ENCODE results near the gene MAPK13. TPM values are rescaled to one million over a fixed set of nuclear protein-coding genes. Genes with fewer than 3 reads are reported as not detected.

Gene MAPK13
- total RNA-seq, 2 donors from 2014 or later: 14.6 to 16.0 TPM

- DNase-seq: no peak
- 93 to 95% methylated on average over 4 of the region's 4 CpGs for WGBS, 2 experiments (ENCODE audit: insufficient coverage in 1 of 2, insufficient read length in 1 of 2)
Measured at GRCh38 chr6:36110863-36111262, 19.4 kb upstream of the MAPK13 start.

DNA sequence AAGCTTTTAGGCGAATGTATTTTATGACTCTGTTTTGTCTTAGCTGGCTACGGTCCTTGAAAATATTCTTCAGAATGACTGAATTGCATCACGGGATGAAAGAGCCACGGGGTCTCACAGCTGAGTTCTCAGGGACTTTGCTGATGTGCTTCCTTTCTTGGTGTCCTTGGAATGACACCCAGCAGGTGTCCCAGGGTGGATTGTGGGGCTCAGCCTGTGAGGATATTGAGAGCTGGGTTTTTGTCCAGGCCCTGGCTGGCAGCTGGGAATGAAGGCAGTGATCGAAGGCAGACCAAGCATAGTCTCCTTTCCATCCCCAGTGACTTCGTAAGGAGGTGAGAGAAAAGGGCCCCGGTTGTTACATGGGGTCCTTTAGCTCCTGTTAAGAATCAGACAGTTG, 18.8 kb upstream of the MAPK13 start:
- no peaks in the 10 kb centered on the region for H3K4me1 ChIP-seq (ENCODE audit: control insufficient read depth, insufficient read depth, low read length)
- Mint-ChIP-seq H3K4me3 (no peak overlapping the region), H3K36me3 (ENCODE audit: low read depth) (peaks cover 35% of the 10 kb centered on the region), H3K27me3 (ENCODE audit: insufficient read depth) (no peaks in the 10 kb centered on the region), H3K4me1 (peaks cover 5% of the 10 kb centered on the region), H3K27ac (no peak overlapping the region), H3K9me3 (no peaks in the 10 kb centered on the region)
- peaks cover 50% of the 10 kb centered on the region for H3K36me3 ChIP-seq (ENCODE audit: control insufficient read depth, insufficient read depth, low read length)
- no peaks in the 10 kb centered on the region for H3K27me3 ChIP-seq (ENCODE audit: control insufficient read depth, insufficient read depth, low read length, poor library complexity, severe bottlenecking)
- H3K4me3 ChIP-seq (ENCODE audit: low read length): no peak overlapping the region
- no peaks in the 10 kb centered on the region for H3K9me3 ChIP-seq (ENCODE audit: control insufficient read depth, low read length)
- TF ChIP-seq, protein P1, sequence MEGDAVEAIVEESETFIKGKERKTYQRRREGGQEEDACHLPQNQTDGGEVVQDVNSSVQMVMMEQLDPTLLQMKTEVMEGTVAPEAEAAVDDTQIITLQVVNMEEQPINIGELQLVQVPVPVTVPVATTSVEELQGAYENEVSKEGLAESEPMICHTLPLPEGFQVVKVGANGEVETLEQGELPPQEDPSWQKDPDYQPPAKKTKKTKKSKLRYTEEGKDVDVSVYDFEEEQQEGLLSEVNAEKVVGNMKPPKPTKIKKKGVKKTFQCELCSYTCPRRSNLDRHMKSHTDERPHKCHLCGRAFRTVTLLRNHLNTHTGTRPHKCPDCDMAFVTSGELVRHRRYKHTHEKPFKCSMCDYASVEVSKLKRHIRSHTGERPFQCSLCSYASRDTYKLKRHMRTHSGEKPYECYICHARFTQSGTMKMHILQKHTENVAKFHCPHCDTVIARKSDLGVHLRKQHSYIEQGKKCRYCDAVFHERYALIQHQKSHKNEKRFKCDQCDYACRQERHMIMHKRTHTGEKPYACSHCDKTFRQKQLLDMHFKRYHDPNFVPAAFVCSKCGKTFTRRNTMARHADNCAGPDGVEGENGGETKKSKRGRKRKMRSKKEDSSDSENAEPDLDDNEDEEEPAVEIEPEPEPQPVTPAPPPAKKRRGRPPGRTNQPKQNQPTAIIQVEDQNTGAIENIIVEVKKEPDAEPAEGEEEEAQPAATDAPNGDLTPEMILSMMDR (conservative IDR thresholded peaks at IDR 0.05): no peak
- H3K27ac ChIP-seq (ENCODE audit: low read depth, low read length): peak overlapping the region; percentile 22
- no peak for DNase-seq
- 93 to 94% methylated on average over 4 to 7 of the region's 7 CpGs for WGBS, 2 experiments (ENCODE audit: insufficient coverage in 1 of 2, insufficient read length in 1 of 2)
- H3K9ac ChIP-seq (ENCODE audit: extremely low read depth, low read length, poor library complexity, severe bottlenecking): no peak overlapping the region

More at GRCh38 chr6:36110863-36111262, 19.4 kb upstream of the MAPK13 start:
- no peak overlapping the region for H3K27ac Mint-ChIP-seq
- Histone ChIP-seq H3K4me1 (ENCODE audit: control insufficient read depth, insufficient read depth, low read length) (no peaks in the 10 kb centered on the region), H3K9ac (ENCODE audit: extremely low read depth, low read length, poor library complexity, severe bottlenecking) (no peak overlapping the region), H3K36me3 (ENCODE audit: control insufficient read depth, insufficient read depth, low read length) (peaks cover 55% of the 10 kb centered on the region), H3K27me3 (ENCODE audit: control insufficient read depth, insufficient read depth, low read length, poor library complexity, severe bottlenecking) (no peaks in the 10 kb centered on the region), H3K4me3 (ENCODE audit: low read length) (no peak overlapping the region), H3K27ac (ENCODE audit: low read depth, low read length) (no peak overlapping the region), H3K9me3 (ENCODE audit: control insufficient read depth, low read length) (no peaks in the 10 kb centered on the region)
- TF ChIP-seq, protein P1 (conservative IDR thresholded peaks at IDR 0.05): no peak
- H3K9me3 Mint-ChIP-seq: no peaks in the 10 kb centered on the region
- no peaks in the 10 kb centered on the region for H3K4me1 Mint-ChIP-seq
- H3K27me3 Mint-ChIP-seq (ENCODE audit: insufficient read depth): no peaks in the 10 kb centered on the region
- no peak overlapping the region for H3K4me3 Mint-ChIP-seq
- H3K36me3 Mint-ChIP-seq (ENCODE audit: low read depth): peaks cover 32% of the 10 kb centered on the region

DNA sequence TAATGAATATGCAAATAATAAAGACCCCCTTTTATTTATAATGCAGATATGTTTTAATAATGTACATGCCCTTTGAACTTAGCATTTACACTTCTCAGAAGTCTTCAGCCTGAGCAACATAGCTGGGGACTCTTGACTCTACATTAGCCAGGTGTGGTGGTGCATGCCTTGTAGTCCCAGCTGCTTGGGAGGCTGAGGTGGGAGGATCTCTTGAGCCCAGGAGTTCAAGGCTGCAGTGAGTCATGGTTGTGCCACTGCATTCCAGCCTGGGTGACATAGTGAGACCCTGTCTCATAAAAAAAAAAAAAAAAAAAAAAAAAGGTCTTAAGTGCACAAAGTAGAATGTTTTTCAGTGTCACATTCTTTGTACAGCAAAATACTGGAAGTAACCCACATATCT, 17.3 kb upstream of the MAPK13 start:
- Mint-ChIP-seq H3K4me1 (peaks cover 7% of the 10 kb centered on the region), H3K27me3 (ENCODE audit: insufficient read depth) (no peaks in the 10 kb centered on the region), H3K27ac (no peak overlapping the region), H3K9me3 (no peaks in the 10 kb centered on the region), H3K4me3 (no peak overlapping the region), H3K36me3 (ENCODE audit: low read depth) (peaks cover 26% of the 10 kb centered on the region)
- DNase-seq: no peak
- no peak overlapping the region for H3K27ac ChIP-seq (ENCODE audit: low read depth, low read length)
- H3K4me3 ChIP-seq (ENCODE audit: low read length): no peak overlapping the region
- no peaks in the 10 kb centered on the region for H3K27me3 ChIP-seq (ENCODE audit: control insufficient read depth, insufficient read depth, low read length, poor library complexity, severe bottlenecking)
- TF ChIP-seq, protein P1 (conservative IDR thresholded peaks at IDR 0.05): no peak
- no peak overlapping the region for H3K9ac ChIP-seq (ENCODE audit: extremely low read depth, low read length, poor library complexity, severe bottlenecking)
- H3K9me3 ChIP-seq (ENCODE audit: control insufficient read depth, low read length): no peaks in the 10 kb centered on the region
- H3K36me3 ChIP-seq (ENCODE audit: control insufficient read depth, insufficient read depth, low read length): peaks cover 41% of the 10 kb centered on the region
- H3K4me1 ChIP-seq (ENCODE audit: control insufficient read depth, insufficient read depth, low read length): no peaks in the 10 kb centered on the region

All from endodermal cell (in vitro differentiated cells).